Esophagus muscularis mucosa (tissue), 4 donors: ENCODE measurements around the gene APBB1. TPM values are rescaled to one million over a fixed set of nuclear protein-coding genes. Genes with fewer than 3 reads are reported as not detected.

Experiments
- DNase-seq: peaks from one replicate; pipeline ENCODE4 v3.0.0-alpha.2; 2017; ENCODE audit errors: extremely low spot score
- H3K27ac ChIP-seq, 4 donors: fragments of 200-600 bp; sonication (generic); replicated peaks in 1 of 4; 1 replicate in 3 of 4; 2 replicates in 1 of 4; pipeline ENCODE4 v1.5.1; 2016 to 2019; ENCODE audit warnings: mild to moderate bottlenecking in 1 of 4
- H3K27me3 ChIP-seq, 4 donors: fragments of 200-600 bp; sonication (generic); one replicate each; pipeline versions ENCODE4 v1.5.1 to v1.6.0; 2016 to 2019
- H3K36me3 ChIP-seq, 4 donors: fragments of 200-600 bp; sonication (generic); one replicate each; pipeline ENCODE4 v1.5.1; 2016 to 2019
- H3K4me1 ChIP-seq, 4 donors: fragments of 200-600 bp; sonication (generic); one replicate each; pipeline ENCODE4 v1.5.1; 2016 to 2019
- H3K4me3 ChIP-seq, 4 donors: fragments of 200-600 bp; sonication (generic); 1 replicate in 2 of 4; 2 replicates in 2 of 4; pipeline ENCODE4 v1.5.1; 2016 to 2019; ENCODE audit warnings: mild to moderate bottlenecking in 4 of 4, moderate library complexity in 1 of 4
- H3K9me3 ChIP-seq, 4 donors: fragments of 200-600 bp; sonication (generic); 1 replicate in 3 of 4; 2 replicates in 1 of 4; pipeline ENCODE4 v1.5.1; 2016 to 2019
- EP300 ChIP-seq: sonication (generic); formaldehyde crosslinking; IDR thresholded peaks from one replicate; pipeline ENCODE4 v1.6.1; 2017; ENCODE audit warnings: antibody characterized with exemption
- POLR2A ChIP-seq: fragments of 450-650 bp; IDR thresholded peaks from one replicate; pipeline ENCODE4 v1.6.1; 2017; ENCODE audit warnings: antibody characterized with exemption, moderate library complexity, mild to moderate bottlenecking, low read depth
- POLR2AphosphoS5 ChIP-seq, 2 donors: sonication (generic); formaldehyde crosslinking; IDR thresholded peaks; one replicate each; pipeline ENCODE4 v1.6.1; 2017; ENCODE audit warnings: antibody characterized with exemption in 2 of 2
- WGBS: methylation state at CpG from one replicate; pipeline ENCODE4 v1.1.5; 2018; 5-methylcytosine and 5-hydroxymethylcytosine counted together
- intact Hi-C: fragments of 100-400 bp; cut with DNase I; formaldehyde crosslinking; loops from one replicate; pipeline ENCODE4 v1.15.1; 2023
- total RNA-seq, 4 donors: library from RNA; depleted of rRNA; stranded (reverse); fragments of >200 nt; gene quantifications; one replicate each; pipeline versions ENCODE4 v1.1.0 to v1.2.1, GENCODE V29; 2016
- TF ChIP-seq, protein P1 (sequence below), 3 experiments: fragments of 200-600 bp in 2 of 3; fragments of 450-650 bp in 1 of 3; sonication (generic) in 2 of 3; IDR thresholded peaks; one replicate each; pipeline ENCODE4 v1.5.1; 2017 to 2019; ENCODE audit warnings: antibody characterized with exemption in 3 of 3, mild to moderate bottlenecking in 2 of 3, moderate library complexity in 1 of 3

The APBB1 gene
- total RNA-seq, 4 donors from 2014 or later = 63.1 to 166 (median 109) TPM

DNA sequence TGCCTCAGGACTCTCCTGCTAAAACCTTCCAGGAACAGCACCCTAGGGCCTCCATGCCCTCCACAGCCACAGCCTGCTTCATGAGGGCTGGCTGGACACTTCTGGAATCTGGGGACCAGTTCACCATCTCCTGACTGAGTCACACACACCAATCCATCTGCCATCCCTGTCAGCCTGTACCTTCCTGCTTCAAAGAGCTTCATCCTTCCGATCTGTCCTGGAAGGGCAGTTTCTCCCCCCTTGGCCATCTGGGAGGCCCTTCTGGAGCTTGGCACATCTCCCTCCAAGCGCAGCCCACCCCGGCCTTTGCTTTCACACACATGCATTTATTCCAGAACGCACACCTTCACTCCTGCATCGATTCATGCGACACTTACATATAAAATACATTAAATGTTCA lies 13.0 kb downstream of the APBB1 start:
- intact Hi-C loops = no loop called here
- no peak for DNase-seq
- Histone ChIP-seq H3K36me3 (peaks cover 24 to 67% (median 54%) of the 10 kb centered on the region in 4 donors), H3K4me3 (no peak overlapping the region), H3K27me3 (no peaks in the 10 kb centered on the region), H3K4me1 (peaks cover 0 to 29% (median 15%) of the 10 kb centered on the region in 4 donors), H3K27ac (no peak overlapping the region), H3K9me3 (no peaks in the 10 kb centered on the region)
- WGBS = 87% methylated on average over 6 of the region's 6 CpGs
- TF ChIP-seq POLR2A (no peak), POLR2AphosphoS5 (IDR thresholded peaks at IDR 0.05) (no peak), EP300 (no peak)
- TF ChIP-seq, protein P1, sequence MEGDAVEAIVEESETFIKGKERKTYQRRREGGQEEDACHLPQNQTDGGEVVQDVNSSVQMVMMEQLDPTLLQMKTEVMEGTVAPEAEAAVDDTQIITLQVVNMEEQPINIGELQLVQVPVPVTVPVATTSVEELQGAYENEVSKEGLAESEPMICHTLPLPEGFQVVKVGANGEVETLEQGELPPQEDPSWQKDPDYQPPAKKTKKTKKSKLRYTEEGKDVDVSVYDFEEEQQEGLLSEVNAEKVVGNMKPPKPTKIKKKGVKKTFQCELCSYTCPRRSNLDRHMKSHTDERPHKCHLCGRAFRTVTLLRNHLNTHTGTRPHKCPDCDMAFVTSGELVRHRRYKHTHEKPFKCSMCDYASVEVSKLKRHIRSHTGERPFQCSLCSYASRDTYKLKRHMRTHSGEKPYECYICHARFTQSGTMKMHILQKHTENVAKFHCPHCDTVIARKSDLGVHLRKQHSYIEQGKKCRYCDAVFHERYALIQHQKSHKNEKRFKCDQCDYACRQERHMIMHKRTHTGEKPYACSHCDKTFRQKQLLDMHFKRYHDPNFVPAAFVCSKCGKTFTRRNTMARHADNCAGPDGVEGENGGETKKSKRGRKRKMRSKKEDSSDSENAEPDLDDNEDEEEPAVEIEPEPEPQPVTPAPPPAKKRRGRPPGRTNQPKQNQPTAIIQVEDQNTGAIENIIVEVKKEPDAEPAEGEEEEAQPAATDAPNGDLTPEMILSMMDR (IDR thresholded peaks at IDR 0.05) = no peak

- DNase-seq = no peak
- Histone ChIP-seq H3K4me1 (peaks cover 0 to 29% (median 15%) of the 10 kb centered on the region in 4 donors), H3K9me3 (no peaks in the 10 kb centered on the region), H3K4me3 (no peak overlapping the region), H3K27ac (no peak overlapping the region), H3K27me3 (no peaks in the 10 kb centered on the region), H3K36me3 (peaks cover 26 to 67% (median 54%) of the 10 kb centered on the region in 4 donors)
- intact Hi-C loops = no loop called here
- TF ChIP-seq POLR2A (no peak), EP300 (no peak), POLR2AphosphoS5 (IDR thresholded peaks at IDR 0.05) (no peak)
- TF ChIP-seq, protein P1 (IDR thresholded peaks at IDR 0.05) = no peak
- WGBS = 53% methylated on average over 10 of the region's 13 CpGs
Measured at GRCh38 chr11:6405052-6405667, 13.7 kb downstream of the APBB1 start.

- no peak overlapping the region for H3K4me3 ChIP-seq
- H3K27me3 ChIP-seq = no peaks in the 10 kb centered on the region
- 74% methylated on average over 12 of the region's 16 CpGs for WGBS
- peaks cover 28 to 67% (median 50%) of the 10 kb centered on the region in 4 donors for H3K36me3 ChIP-seq
- no peaks in the 10 kb centered on the region for H3K9me3 ChIP-seq
- TF ChIP-seq, protein P1 (IDR thresholded peaks at IDR 0.05) = no peak
- TF ChIP-seq POLR2AphosphoS5 (IDR thresholded peaks at IDR 0.05) = no peak
- TF ChIP-seq POLR2A = no peak
- TF ChIP-seq EP300 = no peak
- no peak for DNase-seq
- H3K27ac ChIP-seq = no peak overlapping the region
- intact Hi-C loops = no loop called here
- H3K4me1 ChIP-seq = peaks cover 0 to 29% (median 15%) of the 10 kb centered on the region in 4 donors
Measured at GRCh38 chr11:6404342-6405051, 14.4 kb downstream of the APBB1 start.

- Histone ChIP-seq H3K36me3 (peaks cover 28 to 67% (median 46%) of the 10 kb centered on the region in 4 donors), H3K4me1 (peaks cover 0 to 30% (median 15%) of the 10 kb centered on the region in 4 donors), H3K9me3 (no peaks in the 10 kb centered on the region), H3K27me3 (no peaks in the 10 kb centered on the region), H3K4me3 (no peak overlapping the region), H3K27ac (no peak overlapping the region)
- WGBS = 93% methylated on average over 8 of the region's 8 CpGs
- intact Hi-C loops = no loop called here
- TF ChIP-seq, protein P1 (IDR thresholded peaks at IDR 0.05) = no peak
- TF ChIP-seq POLR2AphosphoS5 (IDR thresholded peaks at IDR 0.05) (no peak), POLR2A (no peak), EP300 (no peak)
- no peak for DNase-seq
Measured at GRCh38 chr11:6403539-6403938, 15.4 kb downstream of the APBB1 start.
